ENCODE data around the gene HTT. TPM values are rescaled to one million over a fixed set of nuclear protein-coding genes. Genes with fewer than 3 reads are reported as not detected.

HTT gene
- total and polyA plus RNA-seq, 2 of the 8 experiments (the other 6 are each of a cell fraction or from before 2014, with no cell fraction given), result 24.0 to 71.0 TPM

Small RNA genes within 50 kb of the gene (small RNA-seq; reads per million reads assigned to genes)
- gene RF02134 (ENCODE audit: insufficient read depth), result not detected
- gene RF02135 (ENCODE audit: insufficient read depth), result not detected
- not detected for gene RNU6-204P (ENCODE audit: insufficient read depth)

Other genes starting within 250 kb of the HTT start
- 132 and 143 TPM in 2 replicates for gene ADD1, start 230.8 kb upstream of the HTT start, total RNA-seq (2021; fragmentation: NEBNext Ultra II Directional; extraction: Animal tissue kit (Norgen Biotek cat#: 25700))
- 113 and 219 TPM in 2 replicates for gene ADD1, start 230.8 kb upstream of the HTT start, polyA plus RNA-seq (2011; rRNA removed)
- gene NOP14, start 111.3 kb upstream of the HTT start, total RNA-seq (2021; fragmentation: NEBNext Ultra II Directional; extraction: Animal tissue kit (Norgen Biotek cat#: 25700)), result 44.4 and 45.3 TPM in 2 replicates
- gene NOP14, start 111.3 kb upstream of the HTT start, polyA plus RNA-seq (2011; rRNA removed), result 8.6 TPM in 2 replicates
- 1.8 and 2.1 TPM in 2 replicates for gene GRK4, start 111.1 kb upstream of the HTT start, total RNA-seq (2021; fragmentation: NEBNext Ultra II Directional; extraction: Animal tissue kit (Norgen Biotek cat#: 25700))
- gene GRK4, start 111.1 kb upstream of the HTT start, polyA plus RNA-seq (2011; rRNA removed), result 0.69 and 0.77 TPM in 2 replicates
- not detected in 2 replicates for gene HTT-AS, start 143 bp upstream of the HTT start, total RNA-seq (2021; fragmentation: NEBNext Ultra II Directional; extraction: Animal tissue kit (Norgen Biotek cat#: 25700))
- not detected in 2 replicates for gene HTT-AS, start 143 bp upstream of the HTT start, polyA plus RNA-seq (2011; rRNA removed)
- 0.45 and 0.78 TPM in 2 replicates for gene MSANTD1, start 174.5 kb downstream of the HTT start, total RNA-seq (2021; fragmentation: NEBNext Ultra II Directional; extraction: Animal tissue kit (Norgen Biotek cat#: 25700))
- 0.23 and 0.39 TPM in 2 replicates for gene MSANTD1, start 174.5 kb downstream of the HTT start, polyA plus RNA-seq (2011; rRNA removed)
- 16.3 and 16.4 TPM in 2 replicates for gene RGS12, start 218.3 kb downstream of the HTT start, total RNA-seq (2021; fragmentation: NEBNext Ultra II Directional; extraction: Animal tissue kit (Norgen Biotek cat#: 25700))
- 6.0 and 10.7 TPM in 2 replicates for gene RGS12, start 218.3 kb downstream of the HTT start, polyA plus RNA-seq (2011; rRNA removed)